ENCODE data around the gene CTNNBIP1. TPM values are rescaled to one million over a fixed set of nuclear protein-coding genes. Genes with fewer than 3 reads are reported as not detected.
A peak's percentile ranks its signal among the peaks of the same experiment; 100 is the strongest.

The CTNNBIP1 gene
- total and polyA plus RNA-seq, 9 of the 15 experiments (the other 6 are each of a cell fraction or from before 2014, with no cell fraction given): 0.65 to 29.2 (median 14.7) TPM

- TF ChIP-seq, protein P1, sequence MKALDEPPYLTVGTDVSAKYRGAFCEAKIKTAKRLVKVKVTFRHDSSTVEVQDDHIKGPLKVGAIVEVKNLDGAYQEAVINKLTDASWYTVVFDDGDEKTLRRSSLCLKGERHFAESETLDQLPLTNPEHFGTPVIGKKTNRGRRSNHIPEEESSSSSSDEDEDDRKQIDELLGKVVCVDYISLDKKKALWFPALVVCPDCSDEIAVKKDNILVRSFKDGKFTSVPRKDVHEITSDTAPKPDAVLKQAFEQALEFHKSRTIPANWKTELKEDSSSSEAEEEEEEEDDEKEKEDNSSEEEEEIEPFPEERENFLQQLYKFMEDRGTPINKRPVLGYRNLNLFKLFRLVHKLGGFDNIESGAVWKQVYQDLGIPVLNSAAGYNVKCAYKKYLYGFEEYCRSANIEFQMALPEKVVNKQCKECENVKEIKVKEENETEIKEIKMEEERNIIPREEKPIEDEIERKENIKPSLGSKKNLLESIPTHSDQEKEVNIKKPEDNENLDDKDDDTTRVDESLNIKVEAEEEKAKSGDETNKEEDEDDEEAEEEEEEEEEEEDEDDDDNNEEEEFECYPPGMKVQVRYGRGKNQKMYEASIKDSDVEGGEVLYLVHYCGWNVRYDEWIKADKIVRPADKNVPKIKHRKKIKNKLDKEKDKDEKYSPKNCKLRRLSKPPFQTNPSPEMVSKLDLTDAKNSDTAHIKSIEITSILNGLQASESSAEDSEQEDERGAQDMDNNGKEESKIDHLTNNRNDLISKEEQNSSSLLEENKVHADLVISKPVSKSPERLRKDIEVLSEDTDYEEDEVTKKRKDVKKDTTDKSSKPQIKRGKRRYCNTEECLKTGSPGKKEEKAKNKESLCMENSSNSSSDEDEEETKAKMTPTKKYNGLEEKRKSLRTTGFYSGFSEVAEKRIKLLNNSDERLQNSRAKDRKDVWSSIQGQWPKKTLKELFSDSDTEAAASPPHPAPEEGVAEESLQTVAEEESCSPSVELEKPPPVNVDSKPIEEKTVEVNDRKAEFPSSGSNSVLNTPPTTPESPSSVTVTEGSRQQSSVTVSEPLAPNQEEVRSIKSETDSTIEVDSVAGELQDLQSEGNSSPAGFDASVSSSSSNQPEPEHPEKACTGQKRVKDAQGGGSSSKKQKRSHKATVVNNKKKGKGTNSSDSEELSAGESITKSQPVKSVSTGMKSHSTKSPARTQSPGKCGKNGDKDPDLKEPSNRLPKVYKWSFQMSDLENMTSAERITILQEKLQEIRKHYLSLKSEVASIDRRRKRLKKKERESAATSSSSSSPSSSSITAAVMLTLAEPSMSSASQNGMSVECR (CRISPR knock-in tag; IDR thresholded peaks at IDR 0.05): peak; percentile 48; the same call in 1 of the 2 replicates
- TF ChIP-seq KDM5B (IDR thresholded peaks at IDR 0.05; ENCODE audit: insufficient replicate concordance, low read depth, low read length) (peak; percentile 87), UBTF (IDR thresholded peaks at IDR 0.05; ENCODE audit: borderline replicate concordance in 1 of 2, low read depth in 2 of 2, low read length in 2 of 2) (peak in 1 of 2 experiments; percentile 51; a peak in 1 of 4 replicates), ZNF76 (CRISPR knock-in tag; IDR thresholded peaks at IDR 0.05; ENCODE audit: borderline replicate concordance) (no peak), ZNF444 (CRISPR knock-in tag; IDR thresholded peaks at IDR 0.05) (no peak), TEAD1 (CRISPR knock-in tag; IDR thresholded peaks at IDR 0.05) (no peak; a peak in 1 of 4 replicates), THRAP3 (IDR thresholded peaks at IDR 0.05; ENCODE audit: borderline replicate concordance) (no peak), TEAD2 (tag; IDR thresholded peaks at IDR 0.05) (no peak), SP2 (IDR thresholded peaks at IDR 0.05; ENCODE audit: extremely low read depth, low read depth, low read length, poor library complexity, severe bottlenecking) (peak; percentile 38), MAZ (CRISPR knock-in tag; conservative IDR thresholded peaks at IDR 0.05 in 1 of 2, IDR thresholded peaks at IDR 0.05 in 1 of 2) (peak; percentile 53 to 89), ZBTB33 (CRISPR knock-in tag; IDR thresholded peaks at IDR 0.05) (peak; percentile 33; the same call in 1 of the 2 replicates), FOXM1 (IDR thresholded peaks at IDR 0.05; ENCODE audit: low read depth) (peak; percentile 56; the same call in 1 of the 2 replicates), FOXM1 (CRISPR knock-in tag; IDR thresholded peaks at IDR 0.05; ENCODE audit: low read depth) (0 out of 2 replicates have a peak, but pooled peaks have one; percentile 25), OTX1 (CRISPR knock-in tag; IDR thresholded peaks at IDR 0.05) (peak; percentile 46; the same call in 1 of the 2 replicates), ATF7 (IDR thresholded peaks at IDR 0.05) (peak; percentile 90), MTA3 (IDR thresholded peaks at IDR 0.05; ENCODE audit: borderline replicate concordance) (peak; percentile 84; the same call in 1 of the 2 replicates)
Measured at GRCh38 chr1:9910423-9911178, 532 bp upstream of the CTNNBIP1 start (continued).
